H54 (cell line): Measurements from ENCODE around the gene ADAMTS8.

ENCODE experiments used
- DNase-seq: peaks from one replicate; pipeline ENCODE4 v3.0.0; 2011; ENCODE audit warnings: low spot score, mixed read lengths; ENCODE audit not compliant: insufficient read length
- FAIRE-seq: peaks from 3 replicates; lab custom pipeline; 2011; peaks lifted over from hg19 to GRCh38; lab: Jason Lieb, UNC
- POLR2A ChIP-seq: IDR thresholded peaks from 2 replicates; pipeline ENCODE4 v1.6.1; 2011; ENCODE audit warnings: low read depth, mild to moderate bottlenecking, low read length

ADAMTS8 gene

DNA sequence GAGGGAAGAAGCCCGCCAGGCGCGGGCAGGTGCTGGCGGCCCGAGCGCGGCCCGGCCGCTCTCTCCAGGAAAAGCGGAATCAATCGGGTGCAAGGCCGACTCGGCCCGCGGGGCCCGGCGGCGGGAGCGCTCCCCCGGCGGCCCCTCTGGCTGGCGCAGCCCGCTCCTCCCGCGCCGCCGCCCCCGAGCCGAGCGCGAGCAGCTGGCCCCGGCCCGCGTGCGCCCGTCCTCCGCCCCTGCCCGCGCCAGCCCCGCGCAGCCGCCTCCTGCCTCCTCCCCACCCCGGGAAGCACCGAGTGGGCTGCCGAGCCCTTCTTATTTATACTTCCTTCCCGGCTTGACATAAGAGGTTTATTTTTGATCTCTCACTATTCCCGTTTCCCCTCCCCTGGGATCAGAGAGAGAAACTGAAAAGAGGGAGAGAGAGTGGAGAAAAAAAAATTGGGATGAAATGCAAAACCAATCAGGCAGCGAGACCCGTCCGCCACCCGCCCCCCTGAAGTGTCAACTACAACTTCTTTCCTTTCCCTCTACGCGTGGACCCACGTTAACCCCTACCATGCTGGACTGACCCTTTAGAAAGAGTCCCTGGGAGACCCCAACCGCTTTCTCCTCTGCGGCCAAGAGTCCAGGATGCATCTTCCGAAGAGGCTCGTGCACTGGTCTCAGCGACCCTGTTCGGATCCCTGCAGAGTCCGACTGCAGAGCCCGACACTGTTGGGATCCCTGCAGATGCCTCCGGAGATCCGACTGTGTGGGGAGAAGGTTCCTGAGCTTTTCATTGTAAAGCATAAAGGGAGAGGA is at the start of gene ADAMTS8:
TSS of gene ADAMTS8 (minus strand) at position 294 of the 804 bp plus-strand sequence. CDS start 323 bp downstream, outside the sequence.
- no peak for TF ChIP-seq POLR2A
- no peak for FAIRE-seq
- DNase-seq = no peak

- no peak for TF ChIP-seq POLR2A
- FAIRE-seq = no peak
- no peak for DNase-seq
Measured at GRCh38 chr11:130477586-130478203, 49.3 kb upstream of the ADAMTS8 start.

DNA sequence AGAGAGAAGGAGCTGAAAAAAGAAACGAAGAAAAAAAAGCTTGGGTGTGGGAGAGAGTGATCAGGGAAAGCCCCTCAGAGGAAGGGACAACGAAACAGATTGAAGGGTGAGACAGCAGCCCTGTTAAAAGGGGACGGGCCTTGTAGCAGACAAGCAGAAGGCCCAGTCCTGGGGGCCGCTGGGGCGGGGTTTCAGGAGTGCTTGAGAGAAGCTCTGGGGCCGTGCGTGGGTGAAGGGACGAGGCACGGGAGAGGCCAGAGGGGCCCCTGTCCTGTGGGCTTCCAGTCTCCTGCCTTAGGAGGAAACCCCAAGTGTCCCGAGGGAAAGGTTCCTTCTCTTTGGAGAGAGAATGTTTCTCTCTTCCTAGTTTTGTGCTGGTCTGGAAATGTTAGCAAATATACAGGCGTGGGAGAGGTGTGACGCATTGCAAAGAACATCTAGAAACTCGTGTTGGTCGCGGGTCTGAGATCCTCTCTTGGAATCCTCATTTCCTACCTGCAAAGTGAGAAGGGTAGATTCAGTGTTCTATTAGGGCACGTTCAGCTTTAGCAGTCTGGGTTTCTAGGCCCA is 48.6 kb upstream of the ADAMTS8 start:
- no peak for TF ChIP-seq POLR2A
- DNase-seq (no peak), FAIRE-seq (no peak)

- no peak for TF ChIP-seq POLR2A
- no peak for DNase-seq
- no peak for FAIRE-seq
Measured at GRCh38 chr11:130476200-130476921, 48.0 kb upstream of the ADAMTS8 start.

DNA sequence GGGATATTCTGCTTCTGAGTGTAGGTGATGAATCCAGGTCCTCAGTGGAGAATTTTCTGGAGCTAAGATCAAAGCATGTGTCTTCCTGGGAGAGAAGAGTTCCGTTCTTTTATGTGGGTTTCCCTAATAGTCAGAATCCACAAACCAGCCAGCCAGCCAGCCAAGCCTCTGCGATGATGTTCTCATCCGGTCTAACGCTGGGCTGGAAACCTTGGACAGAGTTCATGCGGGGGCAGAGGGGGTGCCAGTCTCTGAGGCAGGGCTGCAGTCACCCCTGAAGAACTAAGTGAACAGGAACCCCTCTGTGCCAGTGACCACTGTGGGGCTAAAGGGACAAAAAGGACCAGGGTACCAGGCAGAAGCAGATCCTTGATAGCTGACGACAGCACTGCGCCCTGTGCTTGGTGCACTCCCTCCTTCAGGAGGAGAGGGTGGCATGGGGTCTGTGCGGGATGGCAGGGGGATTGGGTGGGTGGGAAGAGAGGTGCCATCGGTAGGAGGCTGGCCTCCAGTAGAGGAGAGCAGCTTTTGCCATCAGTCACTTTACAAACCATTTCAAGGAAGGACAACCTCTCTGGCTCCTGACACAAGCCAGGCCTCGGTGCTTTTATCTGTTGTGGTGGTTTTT is 47.1 kb upstream of the ADAMTS8 start:
- FAIRE-seq (no peak), DNase-seq (no peak)
- no peak for TF ChIP-seq POLR2A

- no peak for TF ChIP-seq POLR2A
- FAIRE-seq (no peak), DNase-seq (no peak)
Measured at GRCh38 chr11:130474637-130475400, 46.4 kb upstream of the ADAMTS8 start.

DNA sequence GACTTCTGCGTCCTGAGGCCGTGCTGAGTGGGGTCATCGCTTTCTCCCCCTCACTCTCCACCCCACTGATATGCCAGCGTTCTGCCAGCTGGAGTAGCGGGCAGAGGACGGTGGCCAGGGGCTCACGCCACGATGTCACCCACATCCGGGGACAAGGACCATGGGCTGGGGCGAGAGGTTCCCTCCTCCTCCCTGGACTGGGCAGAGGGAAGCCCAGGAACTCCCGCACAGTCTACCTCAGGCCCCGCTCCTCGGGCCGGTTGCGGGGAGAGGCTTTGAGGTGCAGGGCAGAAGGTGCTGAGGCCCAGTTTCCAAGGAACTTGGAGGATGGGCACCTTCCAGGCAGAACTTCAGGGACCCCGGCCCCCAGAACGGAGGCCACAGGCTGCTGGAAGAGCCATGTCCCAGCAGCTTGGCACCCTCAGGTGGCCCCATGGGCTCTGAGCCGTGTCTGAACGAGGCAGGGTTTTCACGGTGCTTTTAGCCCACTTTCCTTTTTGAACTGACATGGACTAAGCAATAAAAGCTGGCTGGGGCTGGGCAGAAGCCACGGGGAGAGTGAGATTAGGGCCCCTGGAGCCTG is 45.5 kb upstream of the ADAMTS8 start:
- FAIRE-seq = no peak
- no peak for TF ChIP-seq POLR2A
- DNase-seq = no peak

DNA sequence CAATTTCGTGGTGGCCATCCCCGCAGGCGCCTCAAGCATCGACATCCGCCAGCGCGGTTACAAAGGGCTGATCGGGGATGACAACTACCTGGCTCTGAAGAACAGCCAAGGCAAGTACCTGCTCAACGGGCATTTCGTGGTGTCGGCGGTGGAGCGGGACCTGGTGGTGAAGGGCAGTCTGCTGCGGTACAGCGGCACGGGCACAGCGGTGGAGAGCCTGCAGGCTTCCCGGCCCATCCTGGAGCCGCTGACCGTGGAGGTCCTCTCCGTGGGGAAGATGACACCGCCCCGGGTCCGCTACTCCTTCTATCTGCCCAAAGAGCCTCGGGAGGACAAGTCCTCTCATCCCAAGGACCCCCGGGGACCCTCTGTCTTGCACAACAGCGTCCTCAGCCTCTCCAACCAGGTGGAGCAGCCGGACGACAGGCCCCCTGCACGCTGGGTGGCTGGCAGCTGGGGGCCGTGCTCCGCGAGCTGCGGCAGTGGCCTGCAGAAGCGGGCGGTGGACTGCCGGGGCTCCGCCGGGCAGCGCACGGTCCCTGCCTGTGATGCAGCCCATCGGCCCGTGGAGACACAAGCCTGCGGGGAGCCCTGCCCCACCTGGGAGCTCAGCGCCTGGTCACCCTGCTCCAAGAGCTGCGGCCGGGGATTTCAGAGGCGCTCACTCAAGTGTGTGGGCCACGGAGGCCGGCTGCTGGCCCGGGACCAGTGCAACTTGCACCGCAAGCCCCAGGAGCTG is 44.8 kb upstream of the ADAMTS8 start:
- no peak for TF ChIP-seq POLR2A
- no peak for FAIRE-seq
- DNase-seq = no peak

- FAIRE-seq (no peak), DNase-seq (no peak)
- no peak for TF ChIP-seq POLR2A
Measured at GRCh38 chr11:130472434-130472961, 44.1 kb upstream of the ADAMTS8 start.

- TF ChIP-seq POLR2A = no peak
- no peak for FAIRE-seq
- no peak for DNase-seq
Measured at GRCh38 chr11:130471731-130472433, 43.5 kb upstream of the ADAMTS8 start.
